HCT116 (cell line): ENCODE data around the gene SUPT20HL1.

Source experiments
- EZH2phosphoT487 ChIP-seq: fragments of 200-600 bp; IDR thresholded peaks from 2 replicates; pipeline ENCODE4 v1.6.1; 2018; ENCODE audit warnings: antibody characterized with exemption, borderline replicate concordance
- JUND ChIP-seq: IDR thresholded peaks from 2 replicates; pipeline ENCODE4 v1.6.1; 2012
- POLR2AphosphoS5 ChIP-seq: IDR thresholded peaks from 2 replicates; pipeline ENCODE4 v1.6.1; 2011; ENCODE audit warnings: mild to moderate bottlenecking, low read depth, low read length, moderate library complexity
- TCF7L2 ChIP-seq: IDR thresholded peaks from 2 replicates; pipeline ENCODE4 v1.7.0; 2011; ENCODE audit warnings: borderline replicate concordance, inconsistent platforms; ENCODE audit not compliant: insufficient read depth, insufficient read length; ENCODE audit errors: extremely low read depth
- YY1 ChIP-seq: IDR thresholded peaks from 2 replicates; pipeline ENCODE4 v1.6.1; 2011; ENCODE audit warnings: low read length, low read depth, moderate library complexity, mild to moderate bottlenecking; ENCODE audit not compliant: insufficient replicate concordance; ENCODE audit errors: extremely low read depth
- ZFX ChIP-seq: fragments of 450-650 bp; IDR thresholded peaks from 2 replicates; pipeline ENCODE4 v1.6.1; 2017
- TF ChIP-seq, protein P1 (sequence below): IDR thresholded peaks from 2 replicates; pipeline ENCODE4 v1.6.1; 2012
- TF ChIP-seq, protein P2 (sequence below), 3 experiments: fragments of 200-600 bp in 1 of 3; sonication (generic) in 1 of 3; IDR thresholded peaks in 2 of 3; conservative IDR thresholded peaks in 1 of 3; 2 replicates each; pipeline ENCODE4 v1.5.1; 2012 to 2017; ENCODE audit warnings: low read depth in 2 of 3, low read length in 2 of 3, antibody characterized with exemption in 1 of 3, borderline replicate concordance in 1 of 3, control low read depth in 1 of 3, mild to moderate bottlenecking in 1 of 3, mixed read lengths in 1 of 3, mixed run types in 1 of 3, moderate library complexity in 1 of 3; ENCODE audit not compliant: insufficient read depth in 1 of 3

- TF ChIP-seq POLR2AphosphoS5 (no peak), TCF7L2 (no peak), EZH2phosphoT487 (no peak), ZFX (no peak), YY1 (no peak), JUND (no peak)
- TF ChIP-seq, protein P1, sequence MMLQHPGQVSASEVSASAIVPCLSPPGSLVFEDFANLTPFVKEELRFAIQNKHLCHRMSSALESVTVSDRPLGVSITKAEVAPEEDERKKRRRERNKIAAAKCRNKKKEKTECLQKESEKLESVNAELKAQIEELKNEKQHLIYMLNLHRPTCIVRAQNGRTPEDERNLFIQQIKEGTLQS: no peak
- TF ChIP-seq, protein P2, sequence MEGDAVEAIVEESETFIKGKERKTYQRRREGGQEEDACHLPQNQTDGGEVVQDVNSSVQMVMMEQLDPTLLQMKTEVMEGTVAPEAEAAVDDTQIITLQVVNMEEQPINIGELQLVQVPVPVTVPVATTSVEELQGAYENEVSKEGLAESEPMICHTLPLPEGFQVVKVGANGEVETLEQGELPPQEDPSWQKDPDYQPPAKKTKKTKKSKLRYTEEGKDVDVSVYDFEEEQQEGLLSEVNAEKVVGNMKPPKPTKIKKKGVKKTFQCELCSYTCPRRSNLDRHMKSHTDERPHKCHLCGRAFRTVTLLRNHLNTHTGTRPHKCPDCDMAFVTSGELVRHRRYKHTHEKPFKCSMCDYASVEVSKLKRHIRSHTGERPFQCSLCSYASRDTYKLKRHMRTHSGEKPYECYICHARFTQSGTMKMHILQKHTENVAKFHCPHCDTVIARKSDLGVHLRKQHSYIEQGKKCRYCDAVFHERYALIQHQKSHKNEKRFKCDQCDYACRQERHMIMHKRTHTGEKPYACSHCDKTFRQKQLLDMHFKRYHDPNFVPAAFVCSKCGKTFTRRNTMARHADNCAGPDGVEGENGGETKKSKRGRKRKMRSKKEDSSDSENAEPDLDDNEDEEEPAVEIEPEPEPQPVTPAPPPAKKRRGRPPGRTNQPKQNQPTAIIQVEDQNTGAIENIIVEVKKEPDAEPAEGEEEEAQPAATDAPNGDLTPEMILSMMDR (IDR thresholded peaks at IDR 0.05 in 2 of 3, conservative IDR thresholded peaks at IDR 0.05 in 1 of 3; ENCODE audit: borderline replicate concordance in 1 of 3, insufficient read depth in 1 of 3, low read depth in 2 of 3, low read length in 2 of 3): no peak
Measured at GRCh38 chrX:24333371-24333770, 27.1 kb upstream of the SUPT20HL1 start.
